HPDE6-E6E7 (cell line): ENCODE data around the gene KIF26A.
"Not testable (repeated sequence)": the region's sequence is repeated elsewhere in the genome, so short reads cannot be mapped to it uniquely, and the experiment has no call there.

ENCODE experiments used
- DNase-seq: peaks from one replicate; pipeline ENCODE4 v3.0.0; 2011; ENCODE audit warnings: missing footprints; ENCODE audit errors: extremely low spot score

Gene KIF26A

GRCh38 chr14:104192146-104192882 lies 53.9 kb downstream of the KIF26A start:
- no peak for DNase-seq

- DNase-seq: no peak
Measured at GRCh38 chr14:104192883-104193245, 54.5 kb downstream of the KIF26A start.

- no peak for DNase-seq
Measured at GRCh38 chr14:104194016-104194415, 55.6 kb downstream of the KIF26A start.

- no peak for DNase-seq
Measured at GRCh38 chr14:104194716-104195115, 56.3 kb downstream of the KIF26A start.

GRCh38 chr14:104195361-104195760 lies 57.0 kb downstream of the KIF26A start:
- no peak for DNase-seq

- DNase-seq: no peak
Measured at GRCh38 chr14:104195878-104196277, 57.5 kb downstream of the KIF26A start.

GRCh38 chr14:104196461-104197140 lies 58.2 kb downstream of the KIF26A start:
- no peak for DNase-seq

GRCh38 chr14:104197449-104198247 lies 59.3 kb downstream of the KIF26A start:
- no peak for DNase-seq

- DNase-seq: no peak
Measured at GRCh38 chr14:104199266-104199895, 61.0 kb downstream of the KIF26A start.

GRCh38 chr14:104200106-104200505 lies 61.7 kb downstream of the KIF26A start:
- DNase-seq: no peak

- no peak for DNase-seq
Measured at GRCh38 chr14:104200591-104200990, 62.2 kb downstream of the KIF26A start.

GRCh38 chr14:104201063-104201462 lies 62.7 kb downstream of the KIF26A start:
- no peak for DNase-seq

- DNase-seq: no peak
Measured at GRCh38 chr14:104201496-104201895, 63.1 kb downstream of the KIF26A start.

- DNase-seq: no peak
Measured at GRCh38 chr14:104202259-104203070, 64.1 kb downstream of the KIF26A start.

- no peak for DNase-seq
Measured at GRCh38 chr14:104203071-104203425, 64.7 kb downstream of the KIF26A start.

GRCh38 chr14:104204660-104205149 lies 66.3 kb downstream of the KIF26A start:
- no peak for DNase-seq

GRCh38 chr14:104205781-104206180 lies 67.4 kb downstream of the KIF26A start:
- DNase-seq: no peak

- DNase-seq: no peak
Measured at GRCh38 chr14:104206281-104206904, 68.0 kb downstream of the KIF26A start.

GRCh38 chr14:104207142-104208014 lies 69.0 kb downstream of the KIF26A start:
- no peak for DNase-seq

- DNase-seq: not testable (repeated sequence)
Measured at GRCh38 chr14:104208015-104208295, 69.6 kb downstream of the KIF26A start.
